A549 (cell line): ENCODE results near the gene KLF9. TPM values are rescaled to one million over a fixed set of nuclear protein-coding genes. Genes with fewer than 3 reads are reported as not detected.

Experiments used
- ATAC-seq, 2 experiments: fragments of 200-7000 bp in 1 of 2; fragments of >200 bp in 1 of 2; cut with Nextera tagmentation in 1 of 2; cut with Tn5 transposase in 1 of 2; 3 replicates each; pipeline versions ENCODE4 v1.8.0 to v1.9.1; 2018 to 2020; ENCODE audit warnings: mild to moderate bottlenecking in 1 of 2, moderate library complexity in 1 of 2
- CTCF ChIA-PET: fragments of 300-600 bp; sonication (Branson Sonifier 250); formaldehyde crosslinking; extraction: SDS; loops from one replicate; lab custom pipeline; 2021; ENCODE audit warnings: antibody characterized with exemption, inconsistent platforms; lab: Yijun Ruan, JAX
- POLR2A ChIA-PET: fragments of 350-600 bp; formaldehyde crosslinking; extraction: SDS; loops from one replicate; lab custom pipeline; 2021; ENCODE audit warnings: antibody characterized with exemption, inconsistent platforms; lab: Yijun Ruan, JAX
- DNase-seq, 2 experiments: peaks; one replicate each; pipeline versions ENCODE4 v3.0.0 to v3.0.0-alpha.2; 2011 to 2016; ENCODE audit warnings: low read depth in 1 of 2, low spot score in 1 of 2
- FAIRE-seq: peaks from 2 replicates; lab custom pipeline; 2011; peaks lifted over from hg19 to GRCh38; lab: Jason Lieb, UNC
- H3K27ac ChIP-seq, 2 experiments: fragments of >200 bp; sonication (Bioruptor Twin); formaldehyde crosslinking; 3 replicates each; pipeline ENCODE4 v1.5.1; 2016 to 2017
- H3K4me1 ChIP-seq: fragments of >200 bp; sonication (Bioruptor Twin); formaldehyde crosslinking; 3 replicates; pipeline ENCODE4 v1.6.1; 2016
- H3K4me2 ChIP-seq: fragments of >200 bp; sonication (Bioruptor Twin); formaldehyde crosslinking; 3 replicates; pipeline ENCODE4 v1.6.1; 2016
- H3K4me3 ChIP-seq: fragments of >200 bp; sonication (Bioruptor Twin); formaldehyde crosslinking; 3 replicates; pipeline ENCODE4 v1.5.1; 2016
- H3K9me3 ChIP-seq: fragments of >200 bp; sonication (Bioruptor Twin); formaldehyde crosslinking; 3 replicates; pipeline ENCODE4 v1.6.1; 2016
- CBX8 ChIP-seq: fragments of 200-600 bp; sonication (generic); IDR thresholded peaks from 2 replicates; pipeline ENCODE4 v1.6.1; 2016
- CEBPB ChIP-seq, 2 experiments: fragments of >200 bp in 1 of 2; sonication (Bioruptor Twin) in 1 of 2; formaldehyde crosslinking in 1 of 2; IDR thresholded peaks; 2 replicates each; pipeline ENCODE4 v1.6.1; 2012 to 2016
- CTCF ChIP-seq: fragments of >200 bp; sonication (Bioruptor Twin); formaldehyde crosslinking; IDR thresholded peaks from 3 replicates; pipeline ENCODE4 v1.5.1; 2016
- E2F6 ChIP-seq: IDR thresholded peaks from 2 replicates; pipeline ENCODE4 v1.6.1; 2012; ENCODE audit warnings: low read depth, borderline replicate concordance
- ELK1 ChIP-seq: fragments of 150-350 bp; IDR thresholded peaks from 2 replicates; pipeline ENCODE4 v1.6.1; 2014; ENCODE audit warnings: low read depth, mild to moderate bottlenecking, low read length
- FOXS1 ChIP-seq: fragments of 250-450 bp; sonication (Bioruptor Pico); IDR thresholded peaks from 2 replicates; pipeline ENCODE4 v1.5.0; 2020; ENCODE audit warnings: mild to moderate bottlenecking, moderate library complexity
- GATA3 ChIP-seq: IDR thresholded peaks from 2 replicates; pipeline ENCODE4 v1.6.1; 2012; ENCODE audit warnings: borderline replicate concordance
- HES2 ChIP-seq: fragments of >200 bp; sonication (Bioruptor Twin); formaldehyde crosslinking; IDR thresholded peaks from 2 replicates; pipeline ENCODE4 v1.6.1; 2016
- HOXA7 ChIP-seq: fragments of 250-450 bp; sonication (Bioruptor Pico); IDR thresholded peaks from 2 replicates; pipeline ENCODE4 v1.5.0; 2020; ENCODE audit warnings: mild to moderate bottlenecking, moderate library complexity
- HOXB13 ChIP-seq: fragments of 250-450 bp; sonication (Bioruptor Pico); IDR thresholded peaks from 2 replicates; pipeline ENCODE4 v1.5.0; 2020; ENCODE audit warnings: low read depth, mild to moderate bottlenecking, moderate library complexity
- MAFK ChIP-seq: fragments of 450-650 bp; IDR thresholded peaks from 2 replicates; pipeline ENCODE4 v1.6.1; 2014; ENCODE audit not compliant: partially characterized antibody
- MYC ChIP-seq: IDR thresholded peaks from 2 replicates; pipeline ENCODE4 v1.6.1; 2012; ENCODE audit warnings: mild to moderate bottlenecking, inconsistent platforms, low read length, improper control_type of control experiment, borderline replicate concordance
- PHF8 ChIP-seq: fragments of 200-600 bp; sonication (generic); IDR thresholded peaks from 2 replicates; pipeline ENCODE4 v1.6.1; 2016; ENCODE audit warnings: low read depth, mild to moderate bottlenecking, antibody characterized with exemption, moderate library complexity, borderline replicate concordance
- POLR2A ChIP-seq: IDR thresholded peaks from 2 replicates; pipeline ENCODE4 v1.6.1; 2012; ENCODE audit warnings: mild to moderate bottlenecking, low read length
- RAD21 ChIP-seq, 2 experiments: fragments of >200 bp in 1 of 2; sonication (Bioruptor Twin) in 1 of 2; formaldehyde crosslinking in 1 of 2; IDR thresholded peaks in 1 of 2; conservative IDR thresholded peaks in 1 of 2; 2 replicates in 1 of 2; 3 replicates in 1 of 2; pipeline ENCODE4 v1.6.1; 2012 to 2018; ENCODE audit warnings: inconsistent platforms in 1 of 2
- RARB ChIP-seq: fragments of 250-450 bp; sonication (Bioruptor Pico); IDR thresholded peaks from 2 replicates; pipeline ENCODE4 v1.8.0; 2021; ENCODE audit warnings: mild to moderate bottlenecking, moderate library complexity
- ZC3H11A ChIP-seq: fragments of 450-650 bp; IDR thresholded peaks from 2 replicates; pipeline ENCODE4 v1.6.1; 2014; ENCODE audit warnings: antibody characterized with exemption, mild to moderate bottlenecking
- whole genome bisulfite sequencing: methylation state at CpG from one replicate; pipeline ENCODE4 v1.1.6; 2017; ENCODE audit errors: missing lambda C conversion rate; 5-methylcytosine and 5-hydroxymethylcytosine counted together
- polyA plus RNA-seq, 4 experiments: library from polyadenylated mRNA; depleted of rRNA in 3 of 4; stranded (reverse); fragments of >200 nt; fragmentation: RNase III in 1 of 4; extraction: RNeasy Plus Mini Kit Qiagen cat#74134 plus additional on column Dnase treatment in 1 of 4; gene quantifications; 2 replicates in 3 of 4; 3 replicates in 1 of 4; pipeline ENCODE4 v1.2.3, GENCODE V29; 2011 to 2017

Gene KLF9
- polyA plus RNA-seq, 2 of the 4 experiments (the other 2 are of a cell fraction), result 0.76 to 3.9 TPM

- Histone ChIP-seq H3K9me3 (no peaks in the 10 kb centered on the region), H3K27ac (no peak overlapping the region), H3K4me3 (no peak overlapping the region), H3K4me2 (no peak overlapping the region), H3K4me1 (no peaks in the 10 kb centered on the region)
- WGBS, result 89% methylated on average over 6 of the region's 6 CpGs
- FAIRE-seq (no peak), DNase-seq (no peak), ATAC-seq (no peak)
- POLR2A ChIA-PET, result no interaction called here
- no peak for TF ChIP-seq RAD21 (conservative IDR thresholded peaks at IDR 0.05 in 1 of 2, IDR thresholded peaks at IDR 0.05 in 1 of 2)
- TF ChIP-seq FOXS1 (CRISPR knock-in tag), result no peak
- TF ChIP-seq ZC3H11A, result no peak
- TF ChIP-seq HOXA7 (CRISPR knock-in tag), result no peak
- TF ChIP-seq POLR2A, result no peak
- no peak for TF ChIP-seq E2F6
- TF ChIP-seq RARB, result no peak
- no peak for TF ChIP-seq HES2
- TF ChIP-seq ELK1, result no peak
- TF ChIP-seq MYC, result no peak
- TF ChIP-seq CBX8, result no peak
- TF ChIP-seq GATA3, result no peak
- no peak for TF ChIP-seq CTCF
- CTCF ChIA-PET, result interaction anchor here (1.5 kb wide), 1 partner anchor 235 kb away, joined by 4 read pairs; no protein-coding TSS in a partner anchor
These were observed 47.0 kb downstream of the KLF9 start for GRCh38 chr9:70367305-70367930.

- Histone ChIP-seq H3K4me3 (no peak overlapping the region), H3K4me2 (no peak overlapping the region), H3K9me3 (no peaks in the 10 kb centered on the region), H3K27ac (no peak overlapping the region), H3K4me1 (no peaks in the 10 kb centered on the region)
- no peak for ATAC-seq
- POLR2A ChIA-PET, result no interaction called here
- CTCF ChIA-PET, result interaction anchor here (0.9 to 1.5 kb wide), 2 partner anchors 13 to 19 kb away, joined by 3 read pairs; no protein-coding TSS in a partner anchor
- no peak for DNase-seq
- FAIRE-seq, result no peak
- TF ChIP-seq MAFK (peak; percentile 91), PHF8 (no peak)
- WGBS, result 94% methylated on average over 7 of the region's 7 CpGs
These were observed 50.7 kb downstream of the KLF9 start for GRCh38 chr9:70363760-70364159.

- Histone ChIP-seq H3K4me2 (no peak overlapping the region), H3K27ac (no peak overlapping the region), H3K4me3 (no peak overlapping the region), H3K9me3 (no peaks in the 10 kb centered on the region), H3K4me1 (no peaks in the 10 kb centered on the region)
- ChIA-PET POLR2A (no interaction called here), CTCF (interaction anchor here (1.5 kb wide), 2 partner anchors 14 to 240 kb away, joined by 3 to 5 read pairs; no protein-coding TSS in a partner anchor)
- 79% methylated on average over 7 of the region's 7 CpGs for WGBS
- ATAC-seq, result no peak
- DNase-seq, result no peak
- TF ChIP-seq E2F6 (no peak), CEBPB (IDR thresholded peaks at IDR 0.05) (peak in 1 of 2 experiments; percentile 8; a peak in 1 of 4 replicates), FOXS1 (CRISPR knock-in tag) (no peak), HOXB13 (CRISPR knock-in tag) (no peak)
- FAIRE-seq, result no peak
These were observed 51.5 kb downstream of the KLF9 start for GRCh38 chr9:70362952-70363351.
